Heart left ventricle (tissue), 16 donors: ENCODE measurements around the gene MAP3K21. TPM values are rescaled to one million over a fixed set of nuclear protein-coding genes. Genes with fewer than 3 reads are reported as not detected.
A peak's percentile ranks its signal among the peaks of the same experiment; 100 is the strongest.

Experiments used
- ATAC-seq, 4 donors: fragments of 200-7000 bp; cut with Tn5 transposase; one replicate each; pipeline ENCODE4 v1.9.1; 2020 to 2022; ENCODE audit warnings: moderate library complexity in 4 of 4, mild to moderate bottlenecking in 3 of 4, moderate number of reproducible peaks in 1 of 4
- DNase-seq, 5 donors: peaks; one replicate each; pipeline ENCODE4 v3.0.0-alpha.2; 2020
- H3K27ac ChIP-seq, 12 donors: fragments of 200-600 bp; sonication (generic) in 4 of 12; one replicate each; pipeline versions ENCODE4 v1.5.0 to v1.8.0; 2016 to 2022; ENCODE audit warnings: mild to moderate bottlenecking in 2 of 12
- H3K27me3 ChIP-seq, 9 donors: fragments of 200-600 bp; sonication (generic) in 2 of 9; one replicate each; pipeline versions ENCODE4 v1.5.1 to v1.8.0; 2016 to 2022; ENCODE audit warnings: mild to moderate bottlenecking in 3 of 9
- H3K36me3 ChIP-seq, 9 donors: fragments of 200-600 bp; sonication (generic) in 2 of 9; one replicate each; pipeline versions ENCODE4 v1.5.0 to v1.8.0; 2018 to 2022; ENCODE audit warnings: mild to moderate bottlenecking in 2 of 9
- H3K4me1 ChIP-seq, 12 donors: fragments of 200-600 bp; sonication (generic) in 4 of 12; one replicate each; pipeline versions ENCODE4 v1.5.0 to v1.8.0; 2016 to 2022; ENCODE audit warnings: mild to moderate bottlenecking in 3 of 12
- H3K4me3 ChIP-seq, 12 donors: fragments of 200-600 bp; sonication (generic) in 4 of 12; one replicate each; pipeline versions ENCODE4 v1.5.0 to v1.8.0; 2017 to 2022; ENCODE audit warnings: mild to moderate bottlenecking in 9 of 12, moderate library complexity in 4 of 12
- H3K9me3 ChIP-seq, 12 donors: fragments of 200-600 bp; sonication (generic) in 4 of 12; one replicate each; pipeline versions ENCODE4 v1.5.0 to v1.8.0; 2016 to 2022; ENCODE audit warnings: mild to moderate bottlenecking in 1 of 12
- POLR2A ChIP-seq, 2 donors: fragments of 450-650 bp; IDR thresholded peaks; one replicate each; pipeline ENCODE4 v1.6.1; 2017; ENCODE audit warnings: antibody characterized with exemption in 2 of 2, mild to moderate bottlenecking in 2 of 2, moderate library complexity in 2 of 2
- WGBS, 4 donors: extraction: QIAGEN DNeasy Blood & Tissue Kit in 2 of 4; methylation state at CpG; one replicate each; pipeline versions ENCODE4 v1.1.5 to v1.1.7; 2013 to 2018; 5-methylcytosine and 5-hydroxymethylcytosine counted together
- intact Hi-C, 10 donors: fragments of 100-400 bp; cut with DNase I; formaldehyde crosslinking; loops; one replicate each; pipeline versions ENCODE4 v1.11.1 to v1.14.2; 2022
- polyA plus RNA-seq, 2 donors: library from polyadenylated mRNA; stranded (reverse); fragments of 200-250 nt; gene quantifications; one replicate each; pipeline ENCODE4 v1.2.3, GENCODE V29; 2013
- total RNA-seq, 9 donors: library from RNA; depleted of rRNA in 2 of 9; stranded (reverse); fragments of >200 nt in 2 of 9; fragmentation: NEBNext Ultra II Directional in 3 of 9; extraction: Animal tissue kit (Norgen Biotek cat#: 25700) in 3 of 9; gene quantifications; one replicate each; pipeline versions ENCODE4 v1.1.0 to v1.2.4, GENCODE V29; 2016 to 2023
- TF ChIP-seq, protein P1 (sequence below), 12 donors: fragments of 200-600 bp; sonication (generic) in 4 of 12; IDR thresholded peaks; one replicate each; pipeline versions ENCODE4 v1.5.0 to v1.8.0; 2018 to 2022; ENCODE audit warnings: antibody characterized with exemption in 12 of 12, mild to moderate bottlenecking in 5 of 12
- donor health status: ischemic (EF 13 %, LVEDD 7.1; RV severe dilation, severe dysfunction).
- donor health status: healthy with polysubstance abuse.
- donor health status: DM: no; HTN: yes; CAD: no.
- donor health status: DM: no; HTN: no; CAD: no.
- donor health status: ischemic (EF 25% LVEDD 6.9; RV normal size, moderate dysfunction).
- donor health status: ischemic (EF 25% LVEDD 5.7; RV mildly dilated, moderate dysfunction).
- donor health status: healthy.
- donor health status: DM: yes; HTN: yes; CAD: no.
- donor health status: ischemic (EF 35%, LVEDD 5.7; RV mildly dilated, moderate dysfunction).
- donor health status: nonischemic (EF 11% LVEDD 7.7; RV severe dilation, severe dysfunction).
- donor health status: DM: yes; HTN: yes; CAD: no.
- donor health status: PGD.
- donor health status: ischemic (EF 29% LVEDD 5.4; RV normal size, mild dysfunction).
- donor health status: nonischemic (EF 23%, LVEDD 6.1; RV moderate dilation, normal function).

Gene MAP3K21
- total and polyA plus RNA-seq, 11 donors, result 0.14 to 0.86 (median 0.23) TPM

DNA sequence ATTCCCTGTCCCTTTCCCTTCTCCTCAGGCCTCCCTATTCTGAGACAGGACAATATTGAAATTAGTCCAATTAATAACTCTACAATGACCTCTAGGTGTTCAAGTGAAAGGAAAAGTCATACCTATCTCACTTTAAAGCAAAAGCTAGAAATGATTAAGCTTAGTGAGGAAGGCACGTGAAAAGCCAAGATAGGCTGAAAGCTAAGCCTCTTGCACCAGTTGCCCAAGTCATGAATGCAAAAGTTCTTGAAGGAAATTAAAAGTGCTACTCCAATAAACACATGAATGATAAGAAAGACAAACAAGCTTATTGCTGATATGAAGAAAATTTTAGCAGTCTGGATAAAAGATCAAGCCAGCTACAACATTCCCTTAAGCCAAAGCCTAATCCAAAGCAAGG, 3.8 kb upstream of the MAP3K21 start:
- Histone ChIP-seq H3K27me3 (peaks cover 0 to 11% (median 7%) of the 10 kb centered on the region in 9 donors), H3K9me3 (no peaks in the 10 kb centered on the region), H3K36me3 (no peaks in the 10 kb centered on the region), H3K4me1 (peaks cover 0 to 21% (median 5%) of the 10 kb centered on the region in 12 donors), H3K4me3 (no peak overlapping the region), H3K27ac (no peak overlapping the region)
- intact Hi-C loops, result no loop called here
- WGBS, 4 donors, result 84 to 97% (median 94%) methylated on average over 1 of the region's 1 CpG
- DNase-seq (no peak), ATAC-seq (no peak)
- TF ChIP-seq, protein P1, sequence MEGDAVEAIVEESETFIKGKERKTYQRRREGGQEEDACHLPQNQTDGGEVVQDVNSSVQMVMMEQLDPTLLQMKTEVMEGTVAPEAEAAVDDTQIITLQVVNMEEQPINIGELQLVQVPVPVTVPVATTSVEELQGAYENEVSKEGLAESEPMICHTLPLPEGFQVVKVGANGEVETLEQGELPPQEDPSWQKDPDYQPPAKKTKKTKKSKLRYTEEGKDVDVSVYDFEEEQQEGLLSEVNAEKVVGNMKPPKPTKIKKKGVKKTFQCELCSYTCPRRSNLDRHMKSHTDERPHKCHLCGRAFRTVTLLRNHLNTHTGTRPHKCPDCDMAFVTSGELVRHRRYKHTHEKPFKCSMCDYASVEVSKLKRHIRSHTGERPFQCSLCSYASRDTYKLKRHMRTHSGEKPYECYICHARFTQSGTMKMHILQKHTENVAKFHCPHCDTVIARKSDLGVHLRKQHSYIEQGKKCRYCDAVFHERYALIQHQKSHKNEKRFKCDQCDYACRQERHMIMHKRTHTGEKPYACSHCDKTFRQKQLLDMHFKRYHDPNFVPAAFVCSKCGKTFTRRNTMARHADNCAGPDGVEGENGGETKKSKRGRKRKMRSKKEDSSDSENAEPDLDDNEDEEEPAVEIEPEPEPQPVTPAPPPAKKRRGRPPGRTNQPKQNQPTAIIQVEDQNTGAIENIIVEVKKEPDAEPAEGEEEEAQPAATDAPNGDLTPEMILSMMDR (IDR thresholded peaks at IDR 0.05), result no peak
- TF ChIP-seq POLR2A (IDR thresholded peaks at IDR 0.05), result no peak

DNA sequence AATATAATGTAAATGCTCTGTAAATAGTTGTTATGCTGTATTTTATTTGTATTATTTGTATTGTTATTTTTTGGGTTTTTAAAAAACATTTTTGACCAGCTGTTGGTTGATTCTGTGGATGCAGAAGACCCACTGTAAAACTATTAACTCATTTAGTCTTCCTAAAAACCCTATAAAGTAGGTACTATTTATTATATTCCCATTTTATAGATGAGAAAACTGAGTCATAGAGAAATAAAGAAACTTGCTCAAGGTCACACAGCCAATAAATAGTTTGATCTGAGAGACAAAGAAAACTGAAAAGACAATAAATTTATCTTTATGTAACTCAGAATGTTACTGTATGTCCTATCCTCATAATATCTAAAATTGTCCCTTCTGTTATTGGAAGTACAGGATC, 1.2 kb upstream of the MAP3K21 start:
- Histone ChIP-seq H3K4me1 (peaks cover 0 to 26% (median 6%) of the 10 kb centered on the region in 12 donors), H3K36me3 (no peaks in the 10 kb centered on the region), H3K9me3 (no peaks in the 10 kb centered on the region), H3K27me3 (peaks cover 3 to 26% (median 13%) of the 10 kb centered on the region in 9 donors), H3K4me3 (no peak overlapping the region), H3K27ac (no peak overlapping the region)
- TF ChIP-seq, protein P1 (IDR thresholded peaks at IDR 0.05), result no peak
- DNase-seq (no peak), ATAC-seq (no peak)
- intact Hi-C loops, result no loop called here

GRCh38 chr1:233326811-233327650, 493 bp upstream of the MAP3K21 start:
- peaks cover 3 to 33% (median 13%) of the 10 kb centered on the region in 9 donors for H3K27me3 ChIP-seq
- ATAC-seq, result peak; percentile 47 to 91 (median 88)
- 4 to 10% (median 5%) methylated on average over 21 to 48 of the region's 49 CpGs for WGBS, 4 donors
- no peaks in the 10 kb centered on the region for H3K36me3 ChIP-seq
- DNase-seq, result peak; percentile 66 to 90 (median 77)
- H3K4me3 ChIP-seq, result peak overlapping the region; percentile 36 to 70 (median 59)
- intact Hi-C loops, result no loop called here
- TF ChIP-seq, protein P1 (IDR thresholded peaks at IDR 0.05), result no peak
- TF ChIP-seq POLR2A (IDR thresholded peaks at IDR 0.05), result no peak
- peaks cover 0 to 26% (median 6%) of the 10 kb centered on the region in 12 donors for H3K4me1 ChIP-seq
- no peaks in the 10 kb centered on the region for H3K9me3 ChIP-seq
- no peak overlapping the region for H3K27ac ChIP-seq

- WGBS, 4 donors, result 1 to 5% (median 2%) methylated on average over 20 to 96 of the region's 96 CpGs
- peak in 1 of 4 donors; percentile 22 for ATAC-seq
- TF ChIP-seq, protein P1 (IDR thresholded peaks at IDR 0.05), result no peak
- TF ChIP-seq POLR2A (IDR thresholded peaks at IDR 0.05), result no peak
- Histone ChIP-seq H3K9me3 (no peaks in the 10 kb centered on the region), H3K27me3 (peaks cover 3 to 38% (median 13%) of the 10 kb centered on the region in 9 donors), H3K27ac (no peak overlapping the region), H3K4me1 (peaks cover 0 to 26% (median 6%) of the 10 kb centered on the region in 12 donors), H3K4me3 (peak overlapping the region; percentile 36 to 70 (median 59)), H3K36me3 (no peaks in the 10 kb centered on the region)
- intact Hi-C loops, result no loop called here
- peak in 2 of 5 donors; percentile 28 to 64 for DNase-seq
Observed at GRCh38 chr1:233328142-233328921, 808 bp downstream of the MAP3K21 start.
